Skeletal muscle satellite cell (primary cell): ENCODE results near the gene PTCD2.
A peak's percentile ranks its signal among the peaks of the same experiment; 100 is the strongest.

ENCODE experiments used
- H3K27me3 ChIP-seq: 2 replicates; pipeline ENCODE4 v1.7.0; 2013; ENCODE audit warnings: low read length; ENCODE audit not compliant: control insufficient read depth, insufficient read depth
- H3K36me3 ChIP-seq: 2 replicates; pipeline ENCODE4 v1.7.0; 2013; ENCODE audit warnings: mild to moderate bottlenecking, control low read depth, low read length; ENCODE audit not compliant: insufficient read depth
- H3K4me1 ChIP-seq: 2 replicates; pipeline ENCODE4 v1.7.0; 2013; ENCODE audit warnings: low read length; ENCODE audit not compliant: control insufficient read depth, insufficient read depth
- H3K4me2 ChIP-seq: 2 replicates; pipeline ENCODE4 v1.7.0; 2013; ENCODE audit warnings: mild to moderate bottlenecking, low read length
- H3K4me3 ChIP-seq: 2 replicates; pipeline ENCODE4 v1.7.0; 2013; ENCODE audit warnings: low read length
- H3K9ac ChIP-seq: 2 replicates; pipeline ENCODE4 v1.7.0; 2013; ENCODE audit warnings: mild to moderate bottlenecking, low read depth, low read length, moderate library complexity
- H3K9me3 ChIP-seq: replicated peaks from 2 replicates; pipeline ENCODE4 v1.7.0; 2013; ENCODE audit warnings: mild to moderate bottlenecking, control low read depth, low read length

The PTCD2 gene

GRCh38 chr5:72355706-72356299 is 35.6 kb downstream of the PTCD2 start:
- peaks cover 15% of the 10 kb centered on the region for H3K4me1 ChIP-seq
- H3K9ac ChIP-seq = peak overlapping the region; percentile 22
- no peak overlapping the region for H3K4me3 ChIP-seq
- H3K36me3 ChIP-seq = peaks cover 9% of the 10 kb centered on the region
- H3K4me2 ChIP-seq = no peak overlapping the region
- H3K9me3 ChIP-seq = no peaks in the 10 kb centered on the region
- no peaks in the 10 kb centered on the region for H3K27me3 ChIP-seq

- H3K27me3 ChIP-seq = no peaks in the 10 kb centered on the region
- no peak overlapping the region for H3K4me3 ChIP-seq
- peaks cover 9% of the 10 kb centered on the region for H3K36me3 ChIP-seq
- H3K9me3 ChIP-seq = no peaks in the 10 kb centered on the region
- no peak overlapping the region for H3K4me2 ChIP-seq
- peaks cover 15% of the 10 kb centered on the region for H3K4me1 ChIP-seq
- H3K9ac ChIP-seq = no peak overlapping the region
Measured at GRCh38 chr5:72356361-72356760, 36.2 kb downstream of the PTCD2 start.

DNA sequence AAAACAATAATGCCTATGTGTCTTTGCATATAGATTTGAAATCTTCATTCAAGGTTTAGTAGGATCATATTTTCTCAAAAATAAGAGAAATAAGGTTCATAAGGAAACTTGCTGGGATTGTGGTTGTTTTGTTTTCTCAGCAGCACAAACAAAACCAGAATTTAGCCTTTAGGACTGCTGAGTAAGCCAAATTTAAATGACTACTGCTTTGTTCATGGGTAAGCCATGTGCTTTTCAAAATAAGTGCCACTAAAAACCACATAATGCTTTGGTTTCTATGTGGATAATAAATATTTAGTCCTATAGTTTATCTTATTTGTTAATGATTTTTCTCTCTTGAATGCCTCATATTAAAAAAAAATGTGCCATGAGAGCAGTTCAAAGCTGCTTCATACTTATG is 38.8 kb downstream of the PTCD2 start:
- no peak overlapping the region for H3K9ac ChIP-seq
- H3K4me2 ChIP-seq = no peak overlapping the region
- no peaks in the 10 kb centered on the region for H3K27me3 ChIP-seq
- H3K9me3 ChIP-seq = no peaks in the 10 kb centered on the region
- H3K4me3 ChIP-seq = no peak overlapping the region
- H3K4me1 ChIP-seq = peaks cover 20% of the 10 kb centered on the region
- H3K36me3 ChIP-seq = peaks cover 17% of the 10 kb centered on the region

DNA sequence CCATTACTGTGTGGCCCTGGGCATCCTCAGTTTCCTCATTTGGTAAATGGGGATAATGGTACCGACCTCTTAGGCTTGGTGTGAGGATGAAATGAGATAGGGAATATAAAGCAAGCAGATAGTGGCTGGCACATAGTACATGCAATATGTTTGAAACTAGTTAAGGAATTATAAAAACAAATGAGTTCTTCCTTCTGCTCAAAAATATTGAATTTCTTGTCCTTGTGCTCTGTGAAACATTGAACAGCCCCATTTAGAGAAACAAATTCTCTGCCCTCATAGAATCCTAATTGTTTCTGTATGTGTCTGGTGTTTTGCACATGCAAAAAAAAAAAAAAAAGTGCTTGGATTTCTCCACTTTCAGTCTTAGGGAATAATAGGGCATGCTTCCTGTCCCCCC is 39.7 kb downstream of the PTCD2 start:
- no peaks in the 10 kb centered on the region for H3K9me3 ChIP-seq

GRCh38 chr5:72363166-72363802 is 43.1 kb downstream of the PTCD2 start:
- Histone ChIP-seq H3K9me3 (no peaks in the 10 kb centered on the region), H3K9ac (peak overlapping the region; percentile 65), H3K4me3 (peak overlapping the region; percentile 8), H3K27me3 (no peaks in the 10 kb centered on the region), H3K36me3 (peaks cover 17% of the 10 kb centered on the region), H3K4me2 (peak overlapping the region; percentile 57), H3K4me1 (peaks cover 40% of the 10 kb centered on the region)

More for the DNA sequence above, 39.7 kb downstream of the PTCD2 start:
- Histone ChIP-seq H3K4me2 (no peak overlapping the region), H3K27me3 (no peaks in the 10 kb centered on the region), H3K4me1 (peaks cover 29% of the 10 kb centered on the region), H3K4me3 (no peak overlapping the region), H3K36me3 (peaks cover 17% of the 10 kb centered on the region), H3K9ac (no peak overlapping the region)

DNA sequence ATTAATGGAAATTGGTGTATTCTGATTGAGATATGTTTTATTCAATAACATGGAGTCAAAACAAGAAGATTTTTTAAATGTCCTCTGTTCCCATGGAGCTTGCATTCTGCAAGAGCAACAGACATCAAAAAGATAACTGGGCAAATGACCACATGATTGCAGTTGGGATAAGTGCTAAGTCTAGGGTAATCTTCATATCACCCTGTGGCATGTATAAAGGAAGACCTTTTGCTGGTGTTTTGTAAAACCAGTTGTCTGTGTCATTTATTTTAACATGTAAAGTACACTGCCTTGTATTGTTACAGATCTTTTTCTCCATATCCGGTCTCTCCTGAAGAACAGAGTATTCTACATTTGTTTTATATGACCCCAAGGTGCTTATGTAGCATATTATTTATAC is 44.0 kb downstream of the PTCD2 start:
- peaks cover 17% of the 10 kb centered on the region for H3K36me3 ChIP-seq
- H3K27me3 ChIP-seq = no peaks in the 10 kb centered on the region
- no peaks in the 10 kb centered on the region for H3K9me3 ChIP-seq
- H3K4me2 ChIP-seq = no peak overlapping the region
- H3K9ac ChIP-seq = peak overlapping the region; percentile 28
- peaks cover 43% of the 10 kb centered on the region for H3K4me1 ChIP-seq
- no peak overlapping the region for H3K4me3 ChIP-seq

DNA sequence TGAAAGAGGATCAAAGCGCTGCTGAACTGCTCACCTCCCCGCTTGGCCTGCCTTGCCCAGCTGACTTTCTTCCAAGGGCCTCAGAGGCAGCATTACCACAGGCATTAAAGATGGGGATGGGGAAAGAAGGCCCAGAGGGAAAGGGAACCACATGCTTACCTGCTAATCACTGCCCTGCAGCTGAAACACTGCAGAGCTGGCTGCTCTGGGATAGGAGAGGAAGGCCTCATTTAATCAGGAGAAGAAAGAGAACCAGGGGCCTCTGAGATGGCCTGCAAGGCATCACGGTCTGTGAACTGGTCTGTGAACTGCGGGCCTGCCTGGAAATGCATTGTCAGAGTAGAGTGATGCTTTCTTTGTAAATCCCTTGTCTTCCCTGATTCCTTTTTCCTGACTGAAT is 44.8 kb downstream of the PTCD2 start:
- Histone ChIP-seq H3K4me2 (no peak overlapping the region), H3K9ac (no peak overlapping the region), H3K27me3 (no peaks in the 10 kb centered on the region), H3K36me3 (peaks cover 9% of the 10 kb centered on the region), H3K4me3 (no peak overlapping the region), H3K9me3 (no peaks in the 10 kb centered on the region), H3K4me1 (peaks cover 43% of the 10 kb centered on the region)

DNA sequence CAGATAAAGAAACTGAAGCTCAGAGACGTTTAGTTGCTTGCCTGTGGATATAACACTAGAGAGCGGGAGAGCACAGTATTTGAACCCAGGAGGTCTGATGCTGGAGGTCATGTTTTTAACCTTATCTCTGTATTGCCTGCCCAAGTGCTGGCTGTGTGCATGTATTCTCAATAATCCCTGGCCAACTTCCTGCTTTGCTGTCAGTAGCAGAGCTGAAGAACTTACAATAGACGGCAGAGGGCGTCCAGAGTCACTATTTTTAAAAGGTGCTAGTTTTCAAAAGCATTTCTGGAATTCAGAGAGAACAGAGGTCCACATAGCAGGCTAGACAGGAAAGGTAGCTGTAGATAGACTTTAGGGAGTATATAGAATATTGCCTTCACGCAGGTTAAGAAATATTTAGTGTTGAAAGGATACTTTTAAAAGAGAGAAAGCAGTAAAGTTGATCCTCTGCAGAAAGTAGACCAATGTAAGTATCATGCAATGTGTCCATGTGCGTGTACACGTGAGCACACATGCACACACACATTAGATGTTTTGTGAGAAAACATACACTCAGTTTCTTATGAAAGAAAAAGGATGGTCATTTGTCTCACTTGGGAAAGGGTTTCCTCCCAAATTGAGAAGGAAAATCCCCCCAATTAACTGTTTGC is 46.3 kb downstream of the PTCD2 start:
- Histone ChIP-seq H3K27me3 (no peaks in the 10 kb centered on the region), H3K9me3 (no peaks in the 10 kb centered on the region), H3K9ac (peak overlapping the region; percentile 19), H3K36me3 (peaks cover 8% of the 10 kb centered on the region), H3K4me1 (peaks cover 43% of the 10 kb centered on the region), H3K4me2 (no peak overlapping the region), H3K4me3 (no peak overlapping the region)

- no peak overlapping the region for H3K4me2 ChIP-seq
- H3K27me3 ChIP-seq = no peaks in the 10 kb centered on the region
- no peak overlapping the region for H3K4me3 ChIP-seq
- no peaks in the 10 kb centered on the region for H3K9me3 ChIP-seq
- no peaks in the 10 kb centered on the region for H3K36me3 ChIP-seq
- peaks cover 32% of the 10 kb centered on the region for H3K4me1 ChIP-seq
- no peak overlapping the region for H3K9ac ChIP-seq
Measured at GRCh38 chr5:72368271-72368670, 48.1 kb downstream of the PTCD2 start.

DNA sequence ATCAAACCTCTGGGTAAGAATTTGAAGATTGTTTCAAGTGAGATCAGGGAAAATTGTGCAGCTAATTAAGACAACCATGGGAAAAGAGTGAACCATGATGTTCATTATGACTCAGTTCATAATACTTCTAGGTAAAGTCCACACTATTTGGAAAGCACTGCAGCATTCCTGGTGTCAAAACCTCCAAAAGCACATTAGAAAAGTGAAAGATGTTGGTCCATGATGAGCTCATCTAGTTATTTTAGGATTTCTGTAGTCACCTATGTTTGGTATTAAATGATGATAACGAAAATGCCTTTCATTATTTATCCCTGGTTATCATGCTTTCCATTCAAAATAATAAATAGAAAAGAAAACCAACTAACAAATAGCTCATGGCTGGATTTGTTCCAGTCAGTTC is 49.1 kb downstream of the PTCD2 start:
- no peaks in the 10 kb centered on the region for H3K9me3 ChIP-seq
- H3K27me3 ChIP-seq = no peaks in the 10 kb centered on the region
- no peak overlapping the region for H3K9ac ChIP-seq
- no peak overlapping the region for H3K4me2 ChIP-seq
- H3K36me3 ChIP-seq = no peaks in the 10 kb centered on the region
- H3K4me1 ChIP-seq = peaks cover 22% of the 10 kb centered on the region
- H3K4me3 ChIP-seq = no peak overlapping the region

GRCh38 chr5:72369711-72370110 is 49.5 kb downstream of the PTCD2 start:
- Histone ChIP-seq H3K36me3 (no peaks in the 10 kb centered on the region), H3K4me2 (no peak overlapping the region), H3K4me1 (peaks cover 18% of the 10 kb centered on the region), H3K9me3 (no peaks in the 10 kb centered on the region), H3K4me3 (no peak overlapping the region), H3K9ac (no peak overlapping the region), H3K27me3 (no peaks in the 10 kb centered on the region)

DNA sequence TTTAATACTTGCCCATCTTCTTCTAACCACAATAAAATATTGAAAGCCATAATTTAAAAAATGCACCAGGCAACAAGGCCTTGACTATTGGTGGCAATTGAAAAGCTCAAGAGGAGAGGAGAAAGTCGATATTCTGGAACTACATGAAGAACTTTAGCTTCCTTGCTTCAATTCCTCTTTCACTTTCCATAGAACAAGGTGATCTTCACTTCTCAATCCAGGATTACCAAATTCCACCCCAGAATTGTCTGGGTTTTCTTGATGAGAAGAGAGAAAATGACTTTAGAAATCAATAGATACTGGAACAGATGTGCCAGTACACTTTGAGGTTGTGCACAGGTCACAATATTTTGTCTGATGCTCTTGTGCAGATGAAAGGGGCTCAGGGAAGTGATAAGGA is 52.2 kb downstream of the PTCD2 start:
- Histone ChIP-seq H3K27me3 (no peaks in the 10 kb centered on the region), H3K4me1 (peaks cover 11% of the 10 kb centered on the region), H3K36me3 (no peaks in the 10 kb centered on the region), H3K4me2 (no peak overlapping the region), H3K9ac (no peak overlapping the region), H3K4me3 (no peak overlapping the region), H3K9me3 (no peaks in the 10 kb centered on the region)
